ENCODE data around the gene RNF157.
A peak's percentile ranks its signal among the peaks of the same experiment; 100 is the strongest.
"Not testable (repeated sequence)": the region's sequence is repeated elsewhere in the genome, so short reads cannot be mapped to it uniquely, and the experiment has no call there.

RNF157 gene

DNA sequence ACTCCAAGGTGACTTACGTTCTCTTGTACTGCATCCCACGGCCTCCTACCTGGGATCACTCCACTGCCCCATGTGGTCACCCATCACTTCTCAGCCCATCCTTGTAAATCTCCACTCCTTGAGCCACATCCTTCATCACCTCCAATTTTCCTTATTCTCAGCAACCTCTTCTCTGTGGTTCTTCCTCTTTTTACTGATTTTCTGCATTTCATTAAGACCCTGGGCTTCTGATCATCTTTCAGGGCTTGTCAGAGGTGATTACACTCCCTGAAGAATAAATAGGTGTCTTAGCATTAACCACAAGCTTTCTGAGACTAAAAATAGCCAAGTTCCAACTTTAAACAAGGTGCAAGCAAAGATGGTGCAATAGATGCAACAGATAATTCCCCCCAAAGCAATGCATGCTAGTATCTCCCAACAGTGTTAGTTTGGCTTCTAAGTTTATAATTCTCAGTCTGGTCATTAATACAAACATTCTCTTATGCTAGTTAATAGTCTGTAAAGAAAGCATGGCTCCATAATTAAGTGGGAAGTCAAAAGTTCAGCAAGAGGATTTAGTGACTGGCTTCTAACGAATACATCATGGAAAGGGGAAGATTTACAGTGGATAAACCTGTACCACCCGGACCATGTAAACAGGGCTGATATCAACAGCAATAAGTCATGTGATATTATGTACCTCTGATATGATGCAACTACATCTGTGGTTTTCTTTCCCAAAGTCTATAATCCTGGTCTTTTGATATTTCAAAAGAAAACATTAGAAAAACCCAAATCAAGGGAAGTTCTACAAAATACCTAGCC is 51.9 kb downstream of the RNF157 start:
- DNase-seq, result no peak

DNA sequence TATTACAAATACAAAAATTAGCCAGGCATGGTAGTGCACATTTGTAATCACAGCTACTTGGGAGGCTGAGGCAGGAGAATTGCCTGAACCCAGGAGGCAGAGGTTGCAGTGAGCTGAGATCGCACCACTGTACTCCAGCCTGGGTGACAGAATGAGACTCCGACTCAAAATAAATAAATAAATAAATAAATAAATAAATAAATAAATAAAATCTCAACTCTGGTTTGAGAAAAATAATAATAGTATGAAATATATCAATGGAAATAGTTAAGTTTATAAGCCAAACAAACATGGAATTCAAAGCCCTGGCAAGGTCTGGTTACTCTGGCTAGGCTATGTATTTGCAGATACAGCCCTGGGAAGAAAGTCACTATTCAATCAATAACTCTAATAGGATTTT is 53.5 kb downstream of the RNF157 start:
- DNase-seq, result not testable (repeated sequence)

GRCh38 chr17:76184290-76184689 is 56.0 kb downstream of the RNF157 start:
- DNase-seq, result no peak

- peak; percentile 55 for DNase-seq
Observed at GRCh38 chr17:76182016-76182764, 58.1 kb downstream of the RNF157 start.

DNA sequence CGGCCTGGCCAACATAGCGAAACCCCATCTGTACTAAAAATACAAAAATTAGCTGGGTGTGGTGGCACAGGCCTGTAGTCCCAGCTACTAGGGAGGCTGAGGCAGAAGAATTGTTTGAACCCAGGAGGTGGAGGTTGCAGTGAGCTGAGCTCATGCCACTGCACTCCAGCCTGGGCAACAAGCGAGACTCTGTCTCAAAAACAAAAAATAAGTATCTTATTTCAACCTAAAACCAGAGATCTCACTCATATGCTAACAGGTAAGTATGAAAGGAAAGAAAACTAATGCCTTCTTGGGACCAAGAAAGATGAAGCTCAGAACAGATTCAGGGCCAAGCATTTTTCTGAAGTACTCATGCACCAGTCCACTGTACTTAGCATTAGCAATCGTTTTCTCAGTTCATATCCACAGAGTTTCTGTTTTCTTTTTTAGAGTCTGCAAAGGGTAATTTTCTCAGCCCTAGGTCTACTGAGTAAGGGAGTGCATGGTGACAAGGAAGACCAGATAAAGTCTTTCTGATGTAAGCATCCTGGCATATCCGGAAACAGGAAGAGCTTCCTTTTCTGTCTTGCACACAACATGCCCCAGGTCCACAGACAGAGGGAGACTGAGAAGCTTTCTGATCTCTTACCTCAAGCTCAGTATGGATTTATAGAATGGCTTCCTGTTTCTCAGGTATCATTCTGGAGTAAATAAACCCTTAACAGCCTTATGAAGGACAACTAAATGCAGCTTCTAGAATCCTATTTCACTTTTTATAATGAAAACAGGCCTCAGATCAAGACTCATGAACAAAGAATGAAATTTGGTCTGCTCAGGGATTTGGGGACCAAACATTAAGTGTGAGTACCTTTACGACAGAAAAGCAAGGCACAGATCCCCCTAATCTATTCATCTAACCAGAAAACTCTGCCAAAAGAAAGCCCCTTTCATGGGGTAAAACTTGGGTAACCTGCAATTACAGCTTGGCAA is 60.5 kb downstream of the RNF157 start:
- DNase-seq, result no peak

- no peak for DNase-seq
Observed at GRCh38 chr17:76178124-76178523, 62.2 kb downstream of the RNF157 start.

DNA sequence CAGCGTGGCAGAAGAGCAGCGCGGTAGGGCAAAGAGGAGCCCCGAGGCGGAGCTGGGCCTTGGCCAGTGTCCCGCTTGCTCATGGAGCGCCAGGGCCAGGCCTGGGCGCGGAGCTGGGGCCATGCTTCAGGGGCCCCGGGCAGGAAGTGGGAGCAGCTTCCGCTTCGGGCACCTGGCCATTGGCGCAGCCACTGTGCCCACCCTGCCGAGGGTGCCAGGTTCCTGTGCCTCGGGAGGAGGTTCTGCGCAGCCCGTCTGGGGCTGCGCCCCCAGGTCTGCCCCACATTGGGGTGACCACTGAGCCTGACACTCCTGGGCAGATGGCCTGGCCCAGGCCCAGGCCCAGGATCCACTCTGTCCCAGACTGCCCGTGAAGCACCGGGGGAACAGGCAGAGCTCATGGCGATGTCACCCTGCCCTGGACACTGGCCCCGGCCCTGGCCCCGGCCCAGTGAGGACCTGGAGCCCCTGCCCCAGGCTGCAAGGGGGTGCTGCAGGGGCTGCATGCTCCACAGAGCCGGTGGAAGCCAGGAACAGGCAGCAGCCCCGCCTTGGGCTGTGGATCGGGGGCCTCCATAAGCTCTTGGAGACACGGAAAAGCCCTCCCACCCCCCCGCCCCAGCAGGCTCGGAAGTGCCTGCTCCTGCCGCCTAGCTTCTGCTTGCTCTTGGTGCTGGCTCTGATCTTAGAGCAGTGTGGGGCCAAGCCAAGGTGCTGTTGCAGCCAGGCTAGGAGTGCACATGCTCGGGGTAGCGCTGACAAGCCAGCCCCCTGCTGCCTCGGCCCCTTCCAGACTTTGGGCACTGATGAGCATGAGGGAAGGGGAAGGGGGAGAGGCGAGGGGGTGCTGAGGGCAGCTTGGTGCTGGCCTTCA is 63.4 kb downstream of the RNF157 start:
- no peak for DNase-seq

- no peak for DNase-seq
Observed at GRCh38 chr17:76174037-76174436, 66.3 kb downstream of the RNF157 start.

DNA sequence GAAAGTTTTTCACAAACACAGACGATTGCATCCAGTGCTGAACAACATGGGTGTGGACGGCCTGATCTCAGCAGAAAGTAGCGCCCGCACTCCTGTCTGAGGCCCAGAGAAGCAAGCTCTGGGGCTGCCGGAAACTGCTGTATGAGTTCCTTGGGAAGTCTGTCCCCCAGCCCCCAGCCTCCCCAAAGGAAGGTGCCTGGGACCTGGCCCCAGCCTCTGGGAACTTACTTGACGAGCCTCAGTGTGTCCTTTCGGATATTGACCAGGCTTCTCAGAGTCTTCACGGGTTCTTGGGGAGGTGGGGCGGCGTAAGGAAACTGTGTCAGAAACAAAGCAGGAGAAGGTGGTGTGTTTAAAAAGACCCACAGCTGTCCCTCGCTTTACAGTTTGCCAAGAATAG is 66.8 kb downstream of the RNF157 start:
- DNase-seq, result no peak

- DNase-seq, result no peak
Observed at GRCh38 chr17:76171706-76172105, 68.6 kb downstream of the RNF157 start.

GRCh38 chr17:76170114-76170513 is 70.2 kb downstream of the RNF157 start:
- no peak for DNase-seq

DNA sequence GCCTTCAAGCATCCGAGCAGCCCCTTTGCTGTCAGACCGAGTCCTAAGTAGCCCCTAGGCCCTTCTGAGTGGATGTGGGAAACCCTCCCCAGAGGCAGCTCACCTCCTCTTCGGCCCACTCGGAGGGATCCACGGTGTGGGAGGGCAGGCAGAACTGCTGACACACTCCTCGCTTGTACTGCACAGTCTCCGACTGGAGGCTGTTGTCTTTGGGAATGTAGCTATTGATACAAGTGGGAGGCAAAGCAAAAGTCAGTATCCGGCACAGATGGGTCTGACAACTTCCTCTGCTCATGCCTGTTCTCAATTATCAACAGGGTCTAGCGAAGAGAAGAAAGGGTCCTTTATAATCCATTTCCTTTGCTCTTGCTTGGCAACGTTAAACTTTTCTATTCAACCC is 73.4 kb downstream of the RNF157 start:
- no peak for DNase-seq

DNA sequence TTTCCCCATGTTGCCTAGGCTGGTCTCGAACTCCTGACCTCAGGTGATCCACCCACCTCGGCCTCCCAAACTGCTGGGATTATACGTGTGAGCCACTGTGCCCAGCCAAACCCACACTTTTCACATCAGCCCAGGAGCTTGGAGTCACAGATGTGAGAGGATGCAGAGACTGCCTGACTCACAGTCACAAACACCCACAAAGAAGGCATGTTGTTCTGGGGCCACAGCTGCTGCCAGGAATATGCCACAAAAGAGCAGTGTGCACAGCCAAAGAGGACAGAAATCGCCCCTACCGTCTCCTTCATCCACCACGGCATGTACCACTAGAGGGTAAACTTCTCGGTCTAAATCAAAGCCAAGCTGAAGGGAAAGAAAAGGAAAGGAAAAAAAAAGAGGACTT is 74.1 kb downstream of the RNF157 start:
- no peak for DNase-seq

- no peak for DNase-seq
Observed at GRCh38 chr17:76164331-76164730, 76.0 kb downstream of the RNF157 start.

GRCh38 chr17:76163919-76164318 is 76.4 kb downstream of the RNF157 start:
- no peak for DNase-seq

GRCh38 chr17:76161619-76162266 is 78.5 kb downstream of the RNF157 start:
- no peak for DNase-seq

DNA sequence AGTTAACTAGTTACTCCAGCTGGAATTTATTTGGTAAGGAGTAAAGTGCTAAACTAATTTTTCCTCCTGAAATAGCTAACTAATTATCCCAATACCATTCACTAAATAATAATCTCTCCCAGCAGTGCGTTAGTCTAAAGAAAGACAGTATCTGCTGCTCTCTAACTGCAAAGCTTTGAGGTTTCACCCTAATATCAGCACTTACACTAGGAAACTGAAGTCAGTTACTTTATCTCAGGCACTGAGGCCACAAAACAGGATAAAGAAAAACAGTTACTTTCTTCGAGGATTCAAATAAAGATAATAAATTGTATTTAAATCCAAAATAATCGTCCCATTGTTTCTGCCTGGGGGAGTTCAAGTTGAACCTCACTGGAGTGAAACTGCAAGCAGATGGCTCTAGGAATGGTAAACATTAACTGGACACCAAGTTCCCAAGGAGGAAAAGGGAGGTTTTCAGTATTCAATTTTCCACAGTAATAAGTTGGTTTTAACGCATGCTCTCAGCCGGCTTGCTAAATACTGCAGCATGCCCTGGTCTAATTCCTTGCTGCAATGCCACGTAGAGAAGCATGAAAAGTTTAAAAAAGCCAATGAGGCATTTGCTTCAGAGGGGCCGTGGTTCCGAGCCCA is 79.3 kb downstream of the RNF157 start:
- no peak for DNase-seq

- DNase-seq, result no peak
Observed at GRCh38 chr17:76159157-76159556, 81.1 kb downstream of the RNF157 start.

GRCh38 chr17:76157759-76158158 is 82.5 kb downstream of the RNF157 start:
- DNase-seq, result no peak

GRCh38 chr17:76156662-76156991 is 83.7 kb downstream of the RNF157 start:
- no peak for DNase-seq

- DNase-seq, result no peak
Observed at GRCh38 chr17:76155988-76156661, 84.2 kb downstream of the RNF157 start.
